Measurements from ENCODE around the gene BEND4.
"Not testable (repeated sequence)": the region's sequence is repeated elsewhere in the genome, so short reads cannot be mapped to it uniquely, and the experiment has no call there.

BEND4 gene

DNA sequence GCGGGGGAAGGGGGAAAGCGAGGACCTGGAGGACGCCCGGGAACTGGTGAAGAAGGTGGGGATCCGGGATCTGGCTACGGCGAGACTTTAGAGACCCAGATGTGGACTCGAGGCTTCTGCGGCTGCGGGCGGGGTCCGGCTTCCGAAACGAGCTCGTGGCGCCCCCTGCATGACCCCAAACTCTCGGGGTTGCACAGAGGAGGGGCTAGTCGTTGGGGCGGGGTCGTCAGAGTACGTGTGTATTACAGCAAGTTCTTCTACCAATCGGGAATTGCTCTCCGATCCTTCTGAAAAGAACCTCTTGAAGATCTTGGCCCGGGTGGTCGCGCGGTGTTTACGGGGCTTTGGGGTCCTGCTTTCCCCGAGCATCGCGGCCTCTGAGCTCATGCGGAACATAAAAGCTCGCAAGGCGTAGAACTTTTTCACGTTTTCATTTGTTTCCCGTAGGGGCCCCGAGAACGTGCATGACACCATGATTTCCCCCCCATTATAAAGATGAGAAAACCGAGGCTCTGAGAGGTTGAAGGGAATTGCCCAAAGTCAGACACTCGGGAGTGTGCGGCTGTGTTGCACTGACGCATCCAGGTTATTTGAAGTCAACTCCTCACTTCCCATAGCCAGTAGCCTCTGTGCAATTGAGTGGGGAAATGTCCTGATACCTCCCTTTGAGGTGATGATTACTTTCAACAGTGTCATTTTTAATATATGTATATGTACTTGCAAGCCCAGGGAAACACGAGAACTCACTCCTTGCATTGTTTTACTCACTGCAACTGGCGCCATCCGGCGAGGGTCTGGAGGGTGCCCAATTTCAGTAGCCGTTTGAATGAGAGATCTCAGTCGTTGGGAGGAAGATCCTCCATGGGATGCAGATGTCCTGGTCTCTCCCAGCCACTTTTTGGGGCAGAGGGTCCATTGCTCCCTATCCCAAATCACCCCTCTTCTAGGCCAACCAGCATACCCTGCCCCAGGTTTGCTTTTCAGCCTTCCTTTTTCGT lies at the start of gene BEND4:
Gene BEND4, minus strand, starts transcription at position 149 of the 998 bp plus-strand sequence. CDS start 512 bp downstream, outside the sequence.
- no peak for DNase-seq (ENCODE audit: low read depth in 2 of 2)

DNA sequence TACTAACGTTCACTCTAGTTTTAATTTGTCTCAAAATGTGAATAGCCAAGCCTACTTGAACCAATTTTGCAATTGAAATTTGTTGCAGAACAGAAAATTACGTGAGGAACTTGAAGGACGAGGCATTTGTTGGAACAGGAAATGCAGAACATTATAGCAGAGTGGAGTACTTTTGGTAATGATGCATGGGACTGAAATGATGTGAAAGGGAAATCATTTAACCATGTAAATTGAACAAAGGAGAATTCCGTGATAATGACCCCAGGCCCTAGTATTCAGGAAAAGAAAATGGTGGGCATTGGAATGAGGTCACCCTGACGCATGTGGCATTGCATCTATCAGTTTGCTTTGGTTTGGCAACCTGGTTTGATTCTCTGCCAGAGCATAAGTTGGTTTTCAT lies 44.9 kb upstream of the BEND4 start:
- DNase-seq (ENCODE audit: low read depth in 2 of 2), result no peak

DNA sequence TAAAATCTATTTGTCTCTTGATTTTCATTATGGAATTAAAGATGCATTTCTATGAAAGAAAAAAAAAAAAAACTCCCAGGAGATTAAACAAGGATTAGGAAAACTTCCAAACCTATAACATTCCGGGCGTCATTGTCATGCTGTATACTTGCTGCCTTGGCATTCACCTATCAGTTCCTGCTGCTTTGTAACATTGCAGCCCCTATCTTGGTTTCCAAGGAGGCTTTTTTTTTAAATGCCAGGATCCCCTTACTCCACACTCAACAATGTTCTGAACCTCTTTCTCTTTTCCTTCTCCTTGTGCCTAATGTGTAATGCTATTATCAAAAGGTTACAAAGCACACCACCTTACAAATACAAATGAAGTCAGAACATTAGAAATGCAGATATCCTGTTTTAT lies 20.5 kb upstream of the BEND4 start:
- DNase-seq (ENCODE audit: low read depth in 2 of 2), result no peak

DNA sequence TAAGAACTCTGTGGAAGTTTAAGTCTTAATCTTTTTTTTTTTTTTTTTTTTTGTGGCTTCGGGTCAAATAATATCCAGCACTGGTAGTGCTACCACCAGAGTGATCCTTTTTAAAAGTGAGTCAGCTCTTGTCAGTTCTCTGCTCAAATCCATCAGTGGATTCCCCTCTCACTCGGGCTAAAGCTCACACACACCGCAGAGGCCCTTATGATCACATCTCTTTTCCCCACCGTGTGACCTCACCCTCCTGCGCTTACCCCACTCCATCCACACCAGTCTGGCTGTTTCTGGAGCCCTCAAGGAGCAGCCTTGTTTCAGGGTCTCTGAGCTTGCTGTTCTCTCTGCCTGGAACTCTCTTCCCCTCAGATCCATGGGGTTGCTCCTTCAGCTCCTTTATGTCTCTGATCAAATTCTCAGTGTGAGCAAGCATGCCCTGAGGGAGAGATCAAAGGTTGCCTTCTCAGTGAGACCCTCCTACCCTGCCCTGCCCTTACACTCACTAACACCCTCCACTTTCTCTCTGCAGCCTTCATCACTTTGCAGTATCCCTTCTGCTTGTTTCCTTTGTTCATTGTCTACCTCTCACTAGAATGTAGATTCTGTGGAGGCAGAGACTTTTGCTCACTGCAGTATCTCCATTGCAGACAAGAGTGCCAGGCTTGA lies 19.8 kb upstream of the BEND4 start:
- DNase-seq (ENCODE audit: low read depth in 2 of 2), result no peak

DNA sequence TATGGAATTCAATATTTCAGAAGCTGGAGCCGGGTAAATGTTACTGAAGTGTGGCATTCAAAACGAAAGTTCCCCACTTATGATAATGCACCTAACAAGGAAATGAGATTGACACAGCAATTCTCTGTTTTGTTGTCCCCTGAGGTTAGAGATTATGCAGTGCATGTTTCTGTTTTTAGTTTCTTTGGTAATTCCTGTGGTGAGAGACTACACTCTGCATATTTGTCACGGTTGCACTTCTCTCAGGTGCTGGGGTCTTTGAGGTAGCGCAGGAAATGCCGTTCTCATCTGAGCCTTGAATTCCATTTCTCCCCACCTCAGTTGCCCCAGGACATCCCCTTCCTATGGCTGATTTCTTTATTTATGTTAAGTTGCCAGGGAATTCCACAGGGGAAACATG lies 15.3 kb upstream of the BEND4 start:
- DNase-seq (ENCODE audit: low read depth in 2 of 2), result no peak

DNA sequence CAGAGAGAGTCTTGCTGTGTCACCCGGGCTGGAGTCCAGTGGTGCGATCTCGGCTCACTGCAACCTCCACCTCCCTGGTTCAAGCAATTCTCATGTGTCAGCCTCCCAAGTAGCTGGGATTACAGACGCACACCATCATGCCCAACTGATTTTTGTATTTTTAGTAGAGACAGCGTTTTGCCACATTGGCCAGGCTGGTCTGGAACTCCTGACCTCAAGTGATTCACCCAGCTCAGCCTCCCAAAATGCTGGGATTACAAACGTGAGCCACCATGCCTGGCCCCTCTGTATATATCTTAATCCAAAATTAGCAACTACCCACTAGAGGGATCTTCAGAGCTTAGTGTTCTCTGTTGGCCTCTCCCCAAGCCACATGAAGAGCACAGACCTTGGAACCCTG lies 13.7 kb upstream of the BEND4 start:
- DNase-seq (ENCODE audit: low read depth in 2 of 2), result not testable (repeated sequence)

DNA sequence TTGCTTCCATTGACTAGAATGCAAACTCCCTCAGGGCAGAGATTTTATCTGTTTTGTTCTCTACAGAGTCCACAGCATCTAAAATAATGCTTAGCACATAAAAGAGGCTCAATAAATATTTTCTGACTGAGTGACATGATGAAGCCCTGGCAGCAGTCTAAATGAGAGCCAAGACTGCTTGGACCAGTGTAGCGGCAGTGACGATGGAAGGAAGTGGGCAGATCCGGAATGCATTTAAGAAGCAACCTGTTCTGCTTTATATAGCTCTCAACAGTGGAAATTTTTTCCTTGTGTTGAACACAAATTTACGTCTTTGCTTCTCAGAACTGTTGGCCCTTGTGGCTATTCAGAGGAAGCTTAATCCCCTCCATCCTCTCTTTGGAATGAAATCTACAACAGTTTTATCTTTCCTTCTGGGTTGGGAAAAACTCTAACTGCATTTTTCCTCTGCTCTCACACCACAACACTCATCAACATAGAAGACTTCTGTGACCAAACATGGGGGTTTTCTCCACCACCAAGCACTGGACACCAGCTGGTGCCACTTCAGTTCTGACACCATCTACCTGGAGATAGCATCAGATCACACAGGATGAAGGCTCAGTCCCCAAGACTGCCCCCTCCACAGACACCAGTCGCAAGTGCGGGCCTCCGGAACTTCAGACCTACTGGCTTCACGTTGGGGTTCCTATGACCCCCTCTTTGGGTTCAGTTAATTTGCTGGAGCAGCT lies 7.0 kb upstream of the BEND4 start:
- DNase-seq (ENCODE audit: low read depth in 2 of 2), result no peak

DNA sequence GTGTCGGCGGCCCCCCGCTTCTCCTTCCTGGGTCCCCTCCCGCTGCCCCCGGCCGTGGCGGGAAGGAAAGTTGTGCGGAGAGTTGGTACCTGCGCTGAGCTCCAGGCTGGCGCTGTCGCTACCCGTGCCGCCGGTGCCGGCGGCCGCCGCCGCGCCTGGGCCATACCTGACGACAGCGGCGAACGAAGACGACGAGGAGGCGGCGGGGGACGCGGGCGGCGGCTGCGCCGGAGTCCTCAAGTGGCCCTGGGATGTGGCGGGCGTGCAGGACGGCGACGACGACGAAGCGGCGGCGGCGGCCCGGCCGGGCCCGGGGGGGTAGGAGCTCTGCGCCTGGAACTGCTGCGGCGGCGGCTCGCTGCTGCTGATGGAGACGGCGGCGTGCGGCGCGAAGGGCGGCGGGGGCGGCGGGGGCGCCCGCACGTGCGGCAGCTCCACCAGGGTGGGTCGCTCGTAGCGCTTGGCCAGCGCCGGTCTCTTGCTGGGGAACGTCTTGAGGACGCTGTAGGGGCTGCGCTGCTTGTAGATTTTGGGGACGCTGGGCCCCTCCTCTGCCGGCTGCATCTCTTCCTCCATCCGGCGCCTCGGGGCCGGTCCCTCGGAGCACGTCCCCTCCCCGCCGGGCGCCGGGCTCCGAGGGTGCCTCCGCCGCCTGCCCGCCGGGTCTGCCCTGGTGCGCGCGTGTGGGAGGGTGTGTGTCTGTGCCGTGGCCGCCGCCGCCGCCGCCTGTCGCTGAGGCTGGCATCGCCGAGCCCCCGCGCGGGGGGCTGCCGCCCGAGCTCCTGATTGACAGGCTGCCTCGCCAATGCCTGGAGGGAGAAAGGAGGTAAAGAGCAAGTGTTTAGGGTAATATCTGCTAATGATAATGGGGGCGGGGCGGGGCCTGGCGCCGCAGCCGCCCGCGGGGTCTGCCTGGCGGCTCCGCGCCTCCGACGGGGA lies 618 bp downstream of the BEND4 start:
- peak; percentile 0 to 59 for DNase-seq (ENCODE audit: low read depth in 2 of 2)

DNA sequence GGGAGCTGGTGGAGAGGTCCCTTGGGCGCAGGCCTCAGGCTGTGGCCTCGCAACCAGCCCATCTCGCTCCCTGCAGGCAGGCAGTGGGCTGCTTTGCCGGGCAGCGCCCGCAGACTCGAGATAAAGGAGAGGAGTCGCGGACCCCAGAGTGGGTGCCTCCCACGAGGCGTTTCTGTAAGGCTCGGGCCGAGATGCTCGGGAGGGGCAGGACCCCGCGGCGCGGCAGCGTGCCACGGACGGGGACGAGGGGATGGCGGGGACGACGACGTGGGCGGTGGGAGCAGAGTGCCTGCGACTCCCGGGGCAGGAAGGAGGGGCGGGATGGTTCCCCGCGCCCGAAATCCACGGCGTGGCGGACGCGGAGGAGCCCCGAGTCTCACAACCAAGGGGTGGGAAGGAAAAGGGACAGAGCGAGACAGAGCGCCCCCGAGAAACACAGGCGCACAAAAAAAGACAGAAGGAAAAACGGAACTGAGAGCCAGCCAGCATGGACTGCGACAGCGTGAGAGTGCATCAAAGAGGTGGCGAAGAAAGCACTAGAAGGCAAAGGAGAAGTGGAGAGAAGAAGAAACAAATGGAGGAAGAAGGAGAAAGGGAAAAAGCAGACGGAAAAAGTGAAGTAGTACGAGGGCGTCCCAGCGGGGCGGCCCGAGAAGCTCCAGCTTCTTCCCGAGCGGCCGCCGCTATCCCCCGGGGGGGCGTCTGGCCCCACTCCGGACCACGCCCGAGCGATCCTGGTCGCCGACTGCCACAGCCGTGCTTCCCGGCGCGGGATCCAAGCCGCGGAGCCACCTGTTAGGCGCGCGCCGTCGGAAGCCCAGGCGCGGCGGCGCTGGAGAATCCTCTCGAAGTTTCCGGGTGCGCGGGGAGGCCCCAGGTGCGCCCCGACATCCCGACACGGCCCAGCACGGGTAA lies 1.5 kb downstream of the BEND4 start:
- DNase-seq (ENCODE audit: low read depth in 2 of 2), result peak in 1 of 2 donors; percentile 2

DNA sequence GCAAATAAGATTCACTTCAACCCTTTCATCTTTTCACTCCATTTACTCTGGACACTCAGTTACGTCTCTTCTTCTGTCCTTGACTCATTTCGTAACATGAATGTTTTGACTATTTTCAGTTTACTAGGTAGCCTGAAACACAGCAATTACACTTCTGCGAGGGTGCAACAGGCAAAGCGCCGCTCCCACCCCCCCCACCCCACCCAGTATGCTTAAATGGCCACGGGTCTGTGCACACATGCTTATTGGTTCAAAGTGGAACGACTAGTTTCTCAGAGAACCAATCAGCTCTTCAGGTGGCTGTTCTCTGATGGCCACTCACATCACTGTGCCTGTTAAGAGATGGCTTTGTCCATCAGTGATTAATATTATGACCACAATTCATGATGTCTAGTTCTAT lies 3.5 kb downstream of the BEND4 start:
- DNase-seq (ENCODE audit: low read depth in 2 of 2), result no peak

DNA sequence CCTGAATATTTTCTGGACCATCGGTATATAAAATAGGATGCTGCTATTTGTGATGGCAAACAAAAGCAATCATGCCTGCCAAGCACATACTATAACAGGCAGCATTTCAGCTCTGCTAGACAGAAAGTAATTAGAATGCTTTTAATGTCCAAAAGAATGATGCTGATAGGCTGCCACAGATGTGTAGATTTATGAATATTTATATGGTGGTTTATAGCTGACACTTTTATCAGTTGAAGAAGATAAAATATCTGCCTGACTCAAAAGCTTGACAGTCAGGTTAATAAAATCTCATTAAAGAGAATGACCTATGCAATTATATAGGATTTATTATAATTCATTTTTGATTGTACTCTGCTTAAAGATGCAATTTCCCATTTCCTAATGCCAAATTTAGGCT lies 4.0 kb downstream of the BEND4 start:
- no peak for DNase-seq (ENCODE audit: low read depth in 2 of 2)

DNA sequence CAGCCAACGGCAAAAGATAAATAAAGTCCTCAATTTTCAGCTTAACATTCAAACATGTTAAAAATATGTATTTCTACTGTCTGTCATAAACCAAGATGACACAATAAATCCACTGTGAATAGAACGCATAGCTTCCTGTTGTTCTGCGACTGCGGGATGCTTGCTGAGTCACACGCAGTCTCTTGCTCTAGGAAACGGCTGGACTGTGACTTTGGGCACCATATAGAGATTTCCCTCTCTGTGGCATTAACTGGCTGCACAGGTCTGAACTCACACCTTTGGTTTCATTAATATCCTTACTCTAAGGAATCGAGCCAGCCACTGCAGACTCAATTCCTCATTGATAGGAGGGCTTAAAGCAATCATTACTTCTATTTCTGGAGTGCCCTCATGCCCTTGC lies 8.4 kb downstream of the BEND4 start:
- no peak for DNase-seq (ENCODE audit: low read depth in 2 of 2)

DNA sequence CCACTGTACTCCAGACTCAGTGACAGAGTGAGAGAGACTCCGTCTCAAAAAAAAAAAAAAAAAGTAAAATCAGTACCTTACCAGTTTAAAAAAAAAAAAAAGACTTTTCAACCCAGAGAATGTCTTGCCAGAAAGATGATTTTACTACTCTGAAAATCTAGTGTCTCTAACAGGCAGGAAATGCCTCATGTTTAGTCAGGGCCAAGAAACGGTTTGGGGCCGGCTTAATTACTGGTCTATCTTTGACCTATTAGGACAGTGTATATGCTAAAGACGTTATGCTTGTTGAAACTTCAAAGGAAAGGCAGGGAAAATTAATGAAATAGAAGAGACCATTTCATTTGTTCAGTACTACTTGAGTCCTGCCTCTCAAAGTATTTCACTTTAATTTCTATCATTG lies 9.9 kb downstream of the BEND4 start:
- no peak for DNase-seq (ENCODE audit: low read depth in 2 of 2)

DNA sequence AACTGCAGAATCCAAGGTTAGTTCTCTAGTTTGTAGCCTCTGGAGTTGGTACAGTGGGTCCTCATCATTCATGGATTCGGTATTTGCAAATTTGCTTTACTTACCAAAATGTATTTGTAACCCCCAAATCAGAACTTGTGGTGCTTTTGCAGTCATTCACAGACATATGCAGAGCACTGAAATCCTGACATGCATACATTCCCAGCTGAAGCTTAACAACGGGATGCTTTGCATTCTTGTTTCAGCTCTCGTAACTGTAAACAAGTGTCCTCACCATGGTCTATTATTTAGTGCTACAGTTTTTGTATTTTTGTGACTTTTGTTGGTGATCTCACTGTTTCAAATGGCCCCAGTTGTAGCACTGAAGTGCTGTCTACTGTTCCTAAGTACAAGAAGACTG lies 16.1 kb downstream of the BEND4 start:
- no peak for DNase-seq (ENCODE audit: low read depth in 2 of 2)

DNA sequence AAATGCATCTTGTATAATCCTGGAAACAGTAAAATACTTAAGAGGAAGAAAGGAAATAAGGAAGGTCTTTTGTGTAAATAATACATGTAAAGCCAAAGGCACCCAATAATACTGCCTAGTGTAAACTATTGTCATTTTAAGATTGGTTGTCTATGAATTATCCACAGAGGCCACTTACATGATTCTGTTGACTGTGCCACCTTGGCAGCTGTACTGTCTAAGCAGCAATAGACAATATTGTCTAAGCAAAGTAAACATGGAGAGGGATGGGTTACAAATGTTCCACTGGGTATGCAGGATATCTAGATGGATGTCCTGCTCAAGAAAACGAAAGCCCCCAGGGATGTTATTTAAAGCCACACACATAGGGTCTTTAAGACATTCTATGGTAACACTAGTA lies 19.4 kb downstream of the BEND4 start:
- no peak for DNase-seq (ENCODE audit: low read depth in 2 of 2)

DNA sequence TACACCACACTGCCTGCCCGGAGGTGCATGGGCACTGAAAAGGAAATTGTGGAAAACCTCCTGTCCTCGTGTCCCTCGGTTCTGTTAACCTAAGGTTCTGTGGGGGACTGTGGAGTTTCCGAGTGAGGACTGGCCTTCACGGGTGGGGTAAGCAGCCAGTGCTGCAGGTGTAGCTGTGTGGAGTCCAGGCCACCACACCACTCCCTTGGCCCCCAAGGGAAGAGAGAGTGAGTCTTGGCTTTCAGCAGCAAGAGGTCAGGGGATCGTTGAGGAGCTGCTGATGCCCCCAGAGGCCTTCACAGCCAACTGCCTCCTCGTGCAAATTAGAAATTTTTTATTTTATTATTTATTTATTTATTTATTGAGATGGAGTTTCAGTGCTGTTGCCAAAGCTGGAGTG lies 20.4 kb downstream of the BEND4 start:
- DNase-seq (ENCODE audit: low read depth in 2 of 2), result no peak

DNA sequence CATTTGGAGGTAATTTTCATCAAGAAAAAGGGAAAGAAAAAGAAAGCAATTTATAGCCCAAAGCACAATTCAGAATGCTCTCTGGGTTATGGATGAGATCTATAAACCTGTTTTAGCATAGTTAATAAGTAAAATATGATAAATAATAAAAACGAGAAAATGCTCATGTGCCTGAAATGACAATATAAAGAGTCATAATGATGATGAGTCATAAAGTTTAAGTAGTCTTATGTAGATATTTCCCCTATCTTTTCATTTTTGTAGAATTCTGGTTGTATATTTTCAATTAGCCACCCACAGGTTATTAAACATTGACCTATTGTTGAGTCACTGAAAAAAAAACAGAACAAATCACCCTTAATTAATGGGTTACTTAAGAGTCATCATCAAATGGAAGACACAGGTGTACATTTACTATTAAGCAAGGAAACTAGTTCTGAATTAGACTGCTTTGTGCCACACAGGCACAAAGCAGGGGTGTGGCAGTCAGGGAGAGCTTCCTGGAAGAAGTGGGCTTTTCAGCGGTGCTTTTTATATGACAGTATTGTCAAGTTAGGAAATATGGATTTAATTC lies 29.3 kb downstream of the BEND4 start:
- no peak for DNase-seq (ENCODE audit: low read depth in 2 of 2)

DNA sequence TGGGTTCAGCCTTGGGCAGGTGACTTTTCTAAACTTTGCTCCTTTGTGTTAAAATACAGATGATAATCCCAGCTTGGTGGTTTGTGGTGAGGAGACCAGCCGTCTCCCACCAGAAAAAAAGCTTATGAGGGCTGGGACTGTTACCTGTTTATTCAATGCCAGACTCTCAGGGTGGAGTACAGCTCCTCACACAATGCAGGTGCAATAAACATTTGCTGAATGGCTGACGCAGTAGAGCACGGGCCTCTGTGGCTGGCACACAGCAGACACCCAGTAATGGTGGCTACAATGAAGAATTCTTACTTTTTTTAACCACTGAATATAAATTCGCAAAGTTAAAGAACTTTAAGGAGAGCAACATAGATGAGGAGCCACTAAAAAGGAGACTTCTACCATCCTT lies 30.2 kb downstream of the BEND4 start:
- DNase-seq (ENCODE audit: low read depth in 2 of 2), result no peak

DNA sequence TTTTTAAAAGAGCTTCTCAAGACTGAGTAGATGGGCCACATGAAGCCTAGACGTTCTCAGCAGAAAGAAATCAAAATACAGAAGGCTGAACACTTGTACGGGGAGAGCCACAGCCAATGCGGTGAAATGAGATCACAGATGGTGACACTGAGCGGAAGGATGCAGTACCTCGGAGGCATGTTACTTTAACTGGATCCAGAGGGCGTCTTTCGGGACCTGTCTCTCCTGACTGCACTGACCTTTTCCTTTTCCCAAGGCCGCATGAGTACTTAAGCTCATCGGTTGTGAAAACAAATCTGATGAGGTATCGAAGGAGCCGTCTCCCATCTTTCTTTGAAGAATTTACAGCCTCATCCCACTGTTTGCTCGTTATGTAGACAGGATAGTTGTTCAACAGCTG lies 32.6 kb downstream of the BEND4 start:
- DNase-seq (ENCODE audit: low read depth in 2 of 2), result no peak

DNA sequence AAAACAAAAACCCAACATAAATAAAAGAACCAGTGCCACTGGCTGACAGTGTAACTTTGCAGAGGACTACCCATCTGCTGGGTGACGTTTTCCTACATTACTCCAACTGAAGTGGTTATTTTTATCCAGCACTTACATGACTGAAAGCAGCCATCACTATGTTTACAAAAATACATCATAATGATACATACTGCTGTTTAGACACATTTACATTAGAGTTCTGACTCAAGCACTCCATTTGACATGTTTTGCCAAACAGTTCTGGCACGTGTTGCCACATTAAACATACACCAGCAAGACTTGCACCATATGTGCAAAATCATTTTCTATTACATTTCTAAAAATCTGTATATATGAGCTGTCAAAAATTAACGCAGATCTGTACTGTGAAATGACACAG lies 39.6 kb downstream of the BEND4 start:
- DNase-seq (ENCODE audit: low read depth in 2 of 2), result no peak
